Cardiac fibroblast (primary cell): ENCODE results near the gene SLITRK1.

Experiments used
- DNase-seq, 2 donors: peaks; one replicate each; pipeline versions ENCODE4 v3.0.0 to v3.0.0-alpha.2; 2010; ENCODE audit warnings: low read depth in 2 of 2
- H3K4me3 ChIP-seq, 2 donors: replicated peaks in 1 of 2; 1 replicate in 1 of 2; 2 replicates in 1 of 2; pipeline ENCODE4 v1.5.1; 2011; ENCODE audit warnings: low read depth in 2 of 2, low read length in 2 of 2, mild to moderate bottlenecking in 2 of 2, moderate library complexity in 1 of 2
- TF ChIP-seq, protein P1 (sequence below): IDR thresholded peaks from one replicate; pipeline ENCODE4 v1.5.1; 2011; ENCODE audit warnings: low read depth, mild to moderate bottlenecking, low read length, inconsistent platforms

SLITRK1 gene

DNA sequence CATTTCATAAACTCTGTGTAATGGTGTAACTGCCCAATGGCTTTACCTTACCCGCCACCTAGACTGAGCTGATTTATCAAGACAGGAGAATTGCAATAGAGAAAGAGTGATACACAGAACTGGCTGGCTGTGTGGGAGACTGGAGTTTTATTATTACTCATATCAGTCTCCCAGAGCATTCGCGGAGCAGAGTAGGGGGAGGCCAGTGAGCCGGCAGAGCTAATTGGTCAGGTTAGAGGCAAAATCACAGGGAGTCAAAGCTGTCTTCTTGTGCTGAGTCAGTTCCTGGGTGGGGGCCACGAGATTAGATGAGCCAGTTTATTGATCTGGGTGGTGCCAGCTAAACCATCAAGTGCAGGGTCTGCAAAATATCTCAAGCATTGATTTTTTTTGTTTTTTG is 23.4 kb upstream of the SLITRK1 start:
- DNase-seq, result no peak
- TF ChIP-seq, protein P1, sequence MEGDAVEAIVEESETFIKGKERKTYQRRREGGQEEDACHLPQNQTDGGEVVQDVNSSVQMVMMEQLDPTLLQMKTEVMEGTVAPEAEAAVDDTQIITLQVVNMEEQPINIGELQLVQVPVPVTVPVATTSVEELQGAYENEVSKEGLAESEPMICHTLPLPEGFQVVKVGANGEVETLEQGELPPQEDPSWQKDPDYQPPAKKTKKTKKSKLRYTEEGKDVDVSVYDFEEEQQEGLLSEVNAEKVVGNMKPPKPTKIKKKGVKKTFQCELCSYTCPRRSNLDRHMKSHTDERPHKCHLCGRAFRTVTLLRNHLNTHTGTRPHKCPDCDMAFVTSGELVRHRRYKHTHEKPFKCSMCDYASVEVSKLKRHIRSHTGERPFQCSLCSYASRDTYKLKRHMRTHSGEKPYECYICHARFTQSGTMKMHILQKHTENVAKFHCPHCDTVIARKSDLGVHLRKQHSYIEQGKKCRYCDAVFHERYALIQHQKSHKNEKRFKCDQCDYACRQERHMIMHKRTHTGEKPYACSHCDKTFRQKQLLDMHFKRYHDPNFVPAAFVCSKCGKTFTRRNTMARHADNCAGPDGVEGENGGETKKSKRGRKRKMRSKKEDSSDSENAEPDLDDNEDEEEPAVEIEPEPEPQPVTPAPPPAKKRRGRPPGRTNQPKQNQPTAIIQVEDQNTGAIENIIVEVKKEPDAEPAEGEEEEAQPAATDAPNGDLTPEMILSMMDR, result no peak
- no peak overlapping the region for H3K4me3 ChIP-seq

DNA sequence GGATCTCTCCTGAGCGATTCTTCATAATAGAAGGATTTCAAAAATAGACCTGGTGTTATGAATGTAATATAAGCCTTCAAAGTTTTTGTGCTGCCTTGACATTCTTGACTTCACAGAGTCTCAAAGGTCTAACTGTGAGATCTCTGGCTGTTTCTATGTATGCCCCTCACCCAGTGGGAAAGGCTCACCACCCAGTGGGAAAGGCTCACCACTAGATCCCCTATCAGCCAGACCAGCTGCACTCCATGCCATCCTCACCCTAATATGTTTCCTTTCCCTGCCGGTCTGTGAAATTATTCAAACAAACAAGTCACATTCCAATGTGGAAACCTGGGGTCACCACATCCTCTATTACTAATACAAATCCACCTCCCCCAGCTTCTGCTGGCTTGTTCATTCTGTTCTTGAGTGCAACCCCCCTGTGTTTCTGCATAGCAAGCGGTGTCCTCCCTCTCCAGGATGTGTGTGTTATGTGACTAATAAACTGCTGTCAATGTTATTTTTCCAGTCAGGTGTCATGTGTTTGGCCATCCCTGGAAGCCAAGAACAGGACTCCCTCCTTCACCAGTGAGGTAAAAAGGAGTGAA is 13.8 kb upstream of the SLITRK1 start:
- TF ChIP-seq, protein P1, result no peak
- peak in 1 of 2 donors; percentile 5 for DNase-seq
- H3K4me3 ChIP-seq, result no peak overlapping the region

DNA sequence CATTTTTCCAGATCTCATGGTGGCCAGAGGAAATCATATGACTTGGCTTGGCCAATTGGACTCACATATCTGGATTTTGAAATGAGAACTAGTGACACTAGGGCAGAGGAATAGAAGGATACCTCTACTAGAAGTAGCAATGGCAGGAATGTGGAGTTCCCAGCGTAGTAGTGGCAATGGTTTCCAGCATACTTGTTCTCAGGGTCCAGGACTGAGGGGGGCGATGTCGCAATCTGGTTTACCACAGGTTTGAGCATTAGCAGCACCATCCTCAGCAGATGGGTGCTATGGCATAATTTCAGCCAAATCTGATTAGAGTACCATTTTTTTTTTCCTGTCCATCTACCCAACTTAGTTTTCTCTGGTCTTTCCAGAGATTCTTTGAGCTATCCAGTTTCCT is 8.1 kb upstream of the SLITRK1 start:
- TF ChIP-seq, protein P1, result no peak
- H3K4me3 ChIP-seq, result no peak overlapping the region
- no peak for DNase-seq

DNA sequence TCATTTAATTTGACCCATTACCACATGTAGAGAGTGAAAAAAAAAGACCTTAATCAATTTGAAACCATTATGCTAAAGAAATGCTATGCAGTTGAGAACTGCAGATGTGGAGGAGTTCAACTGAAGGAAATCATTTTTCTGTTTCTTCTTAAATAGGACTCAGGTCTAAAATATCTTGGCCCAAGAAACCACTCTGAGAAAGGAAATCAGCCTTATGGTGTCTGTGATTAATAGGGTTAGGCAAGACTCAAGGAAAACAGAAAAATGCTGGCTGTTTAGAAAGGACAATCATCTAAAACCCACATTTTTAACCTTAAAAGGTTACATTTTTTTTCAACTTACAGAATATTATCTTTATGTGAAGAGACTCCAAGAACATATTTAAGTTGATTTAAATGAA is 1.9 kb upstream of the SLITRK1 start:
- TF ChIP-seq, protein P1, result no peak
- no peak for DNase-seq
- H3K4me3 ChIP-seq, result no peak overlapping the region

DNA sequence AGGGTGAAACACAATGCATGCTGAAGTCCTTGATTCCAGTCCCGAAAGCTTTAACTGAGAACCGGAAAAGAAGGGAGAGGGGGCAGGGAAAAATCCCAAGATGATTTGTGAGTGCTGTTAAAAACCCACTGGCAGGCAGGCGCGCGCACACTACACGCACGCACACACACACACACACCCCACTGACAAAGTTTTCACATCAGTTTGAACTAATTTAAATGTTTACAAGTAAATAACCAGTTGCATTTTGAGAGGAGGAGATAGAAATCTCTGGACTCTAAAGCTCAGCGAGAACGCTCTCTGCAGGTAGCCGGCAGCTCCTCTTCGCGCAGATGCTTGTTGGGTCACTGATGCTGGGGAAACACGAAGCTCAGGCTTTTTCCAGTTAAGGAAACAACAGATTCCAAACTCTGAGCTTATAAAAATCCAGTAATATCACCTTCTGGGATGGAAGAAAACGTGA is 818 bp upstream of the SLITRK1 start:
- TF ChIP-seq, protein P1, result no peak
- no peak overlapping the region for H3K4me3 ChIP-seq
- no peak for DNase-seq

DNA sequence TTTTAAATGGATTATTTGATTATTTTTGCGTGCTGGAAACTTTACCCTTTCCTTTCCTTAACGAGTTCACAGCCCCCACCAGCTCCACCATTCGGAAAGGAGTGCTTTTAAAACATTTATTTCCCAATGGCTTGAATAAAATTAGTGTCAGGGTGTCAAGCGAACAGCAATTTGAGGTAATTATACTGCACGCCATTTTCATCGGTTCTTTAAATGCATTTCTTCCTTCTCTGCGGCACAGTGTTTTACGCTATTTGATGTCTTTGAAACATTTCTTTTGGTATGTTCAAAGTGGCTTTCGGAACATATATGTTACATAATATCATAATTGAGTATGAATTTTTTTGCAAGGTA is 309 bp upstream of the SLITRK1 start:
- TF ChIP-seq, protein P1, result no peak
- no peak for DNase-seq
- no peak overlapping the region for H3K4me3 ChIP-seq

DNA sequence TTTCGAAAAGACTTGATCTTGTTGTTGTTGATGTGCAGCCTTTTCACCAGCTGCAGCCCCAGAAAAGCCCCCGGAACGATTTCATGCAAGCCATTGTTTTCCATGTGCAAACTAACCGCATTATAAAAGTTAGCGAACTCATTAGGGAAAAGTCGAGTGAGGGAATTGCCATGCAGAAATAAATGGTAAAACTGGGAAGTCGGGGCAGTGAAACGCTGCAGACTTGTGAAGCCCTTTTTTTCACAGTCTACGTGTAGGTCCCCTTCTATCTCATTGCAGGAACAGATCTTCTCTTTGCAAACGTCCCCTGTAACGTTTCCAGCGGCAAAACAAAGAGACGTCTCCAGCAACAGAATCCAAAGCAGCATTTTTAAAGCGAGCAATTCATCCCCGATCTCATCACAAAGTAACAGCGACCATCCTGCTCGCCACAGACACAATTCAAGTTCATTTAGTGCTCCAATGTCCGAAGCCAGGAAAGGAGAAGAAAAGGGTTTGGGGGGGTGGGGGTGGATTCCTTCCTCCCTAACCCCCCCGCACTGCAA is 1.1 kb downstream of the SLITRK1 start:
- no peak for DNase-seq
- TF ChIP-seq, protein P1, result no peak
- H3K4me3 ChIP-seq, result no peak overlapping the region
